ENCODE results near the gene ZNF737. TPM values are rescaled to one million over a fixed set of nuclear protein-coding genes. Genes with fewer than 3 reads are reported as not detected.

Gene ZNF737
- total and polyA plus RNA-seq, 2 of the 13 experiments (the other 11 are each of a cell fraction or from before 2014, with no cell fraction given) = 2.0 to 5.0 TPM

DNA sequence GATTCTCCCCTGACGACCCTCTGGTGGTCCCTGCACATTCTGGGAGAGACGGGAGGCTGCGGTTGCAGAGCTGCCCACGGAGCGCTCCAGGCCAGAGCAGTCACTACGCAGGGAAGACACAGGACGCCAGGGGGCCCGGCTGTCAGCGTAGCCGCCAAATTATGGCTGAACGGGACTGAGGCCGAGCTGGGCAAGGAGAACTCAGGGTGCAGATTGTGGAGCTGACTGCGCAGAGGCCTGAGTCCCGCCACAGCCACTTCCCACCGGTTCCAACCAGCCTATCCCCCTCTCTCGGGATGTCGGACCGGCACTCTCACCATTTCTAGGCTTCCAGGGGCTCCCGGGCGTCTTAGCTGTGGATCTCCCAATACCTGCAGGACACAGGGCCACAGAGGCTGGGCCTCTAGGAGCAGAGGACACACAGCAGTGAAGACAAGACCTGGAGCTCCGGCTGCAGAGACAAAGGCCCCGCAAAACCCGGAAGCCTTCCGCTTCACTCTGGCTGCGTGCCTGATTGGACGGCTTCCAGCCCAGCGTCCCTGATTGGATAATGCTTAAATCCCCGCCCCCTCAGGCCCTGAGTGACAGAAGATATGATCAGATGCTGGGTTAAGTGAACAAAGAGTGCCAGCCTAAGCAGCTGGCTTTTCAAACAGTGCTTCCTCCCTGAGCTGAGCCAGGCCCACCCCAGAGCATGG is at the start of gene ZNF737 (continued):
- peak; percentile 36; the same call in 1 of the 2 replicates for TF ChIP-seq ARID3A (IDR thresholded peaks at IDR 0.05; ENCODE audit: low read depth, low read length)
- TF ChIP-seq ZNF598 (CRISPR knock-in tag; IDR thresholded peaks at IDR 0.05; ENCODE audit: borderline replicate concordance) = no peak; the same call in 1 of the 2 replicates
- TF ChIP-seq ZNF281 (CRISPR knock-in tag; IDR thresholded peaks at IDR 0.05; ENCODE audit: borderline replicate concordance) = peak; percentile 14; the same call in 1 of the 2 replicates
- TF ChIP-seq ZSCAN21 (CRISPR knock-in tag; IDR thresholded peaks at IDR 0.05; ENCODE audit: borderline replicate concordance) = no peak
- TF ChIP-seq SIN3B (IDR thresholded peaks at IDR 0.05; ENCODE audit: low read length) = no peak
- no peak for TF ChIP-seq ZNF431 (CRISPR knock-in tag; IDR thresholded peaks at IDR 0.05; ENCODE audit: borderline replicate concordance, low read depth)
- no peak for TF ChIP-seq HDAC6 (IDR thresholded peaks at IDR 0.05; ENCODE audit: low read depth, low read length)
- TF ChIP-seq, protein P1, sequence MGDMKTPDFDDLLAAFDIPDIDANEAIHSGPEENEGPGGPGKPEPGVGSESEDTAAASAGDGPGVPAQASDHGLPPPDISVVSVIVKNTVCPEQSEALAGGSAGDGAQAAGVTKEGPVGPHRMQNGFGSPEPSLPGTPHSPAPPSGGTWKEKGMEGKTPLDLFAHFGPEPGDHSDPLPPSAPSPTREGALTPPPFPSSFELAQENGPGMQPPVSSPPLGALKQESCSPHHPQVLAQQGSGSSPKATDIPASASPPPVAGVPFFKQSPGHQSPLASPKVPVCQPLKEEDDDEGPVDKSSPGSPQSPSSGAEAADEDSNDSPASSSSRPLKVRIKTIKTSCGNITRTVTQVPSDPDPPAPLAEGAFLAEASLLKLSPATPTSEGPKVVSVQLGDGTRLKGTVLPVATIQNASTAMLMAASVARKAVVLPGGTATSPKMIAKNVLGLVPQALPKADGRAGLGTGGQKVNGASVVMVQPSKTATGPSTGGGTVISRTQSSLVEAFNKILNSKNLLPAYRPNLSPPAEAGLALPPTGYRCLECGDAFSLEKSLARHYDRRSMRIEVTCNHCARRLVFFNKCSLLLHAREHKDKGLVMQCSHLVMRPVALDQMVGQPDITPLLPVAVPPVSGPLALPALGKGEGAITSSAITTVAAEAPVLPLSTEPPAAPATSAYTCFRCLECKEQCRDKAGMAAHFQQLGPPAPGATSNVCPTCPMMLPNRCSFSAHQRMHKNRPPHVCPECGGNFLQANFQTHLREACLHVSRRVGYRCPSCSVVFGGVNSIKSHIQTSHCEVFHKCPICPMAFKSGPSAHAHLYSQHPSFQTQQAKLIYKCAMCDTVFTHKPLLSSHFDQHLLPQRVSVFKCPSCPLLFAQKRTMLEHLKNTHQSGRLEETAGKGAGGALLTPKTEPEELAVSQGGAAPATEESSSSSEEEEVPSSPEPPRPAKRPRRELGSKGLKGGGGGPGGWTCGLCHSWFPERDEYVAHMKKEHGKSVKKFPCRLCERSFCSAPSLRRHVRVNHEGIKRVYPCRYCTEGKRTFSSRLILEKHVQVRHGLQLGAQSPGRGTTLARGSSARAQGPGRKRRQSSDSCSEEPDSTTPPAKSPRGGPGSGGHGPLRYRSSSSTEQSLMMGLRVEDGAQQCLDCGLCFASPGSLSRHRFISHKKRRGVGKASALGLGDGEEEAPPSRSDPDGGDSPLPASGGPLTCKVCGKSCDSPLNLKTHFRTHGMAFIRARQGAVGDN (CRISPR knock-in tag; IDR thresholded peaks at IDR 0.05) = peak; percentile 71
- TF ChIP-seq, protein P2, sequence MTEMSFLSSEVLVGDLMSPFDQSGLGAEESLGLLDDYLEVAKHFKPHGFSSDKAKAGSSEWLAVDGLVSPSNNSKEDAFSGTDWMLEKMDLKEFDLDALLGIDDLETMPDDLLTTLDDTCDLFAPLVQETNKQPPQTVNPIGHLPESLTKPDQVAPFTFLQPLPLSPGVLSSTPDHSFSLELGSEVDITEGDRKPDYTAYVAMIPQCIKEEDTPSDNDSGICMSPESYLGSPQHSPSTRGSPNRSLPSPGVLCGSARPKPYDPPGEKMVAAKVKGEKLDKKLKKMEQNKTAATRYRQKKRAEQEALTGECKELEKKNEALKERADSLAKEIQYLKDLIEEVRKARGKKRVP (CRISPR knock-in tag; IDR thresholded peaks at IDR 0.05) = no peak
- TF ChIP-seq ZNF607 (CRISPR knock-in tag; IDR thresholded peaks at IDR 0.05; ENCODE audit: borderline replicate concordance) = 0 out of 2 replicates have a peak, but pooled peaks have one; percentile 65
- TF ChIP-seq MTF2 (CRISPR knock-in tag; IDR thresholded peaks at IDR 0.05; ENCODE audit: borderline replicate concordance) = no peak
- peak; percentile 69 for TF ChIP-seq SRSF1 (optimal IDR thresholded peaks at IDR 0.05; ENCODE audit: low read depth, low read length)
- TF ChIP-seq HIVEP1 (CRISPR knock-in tag; IDR thresholded peaks at IDR 0.05) = peak; percentile 26; the same call in 1 of the 2 replicates
- TF ChIP-seq SMAD1 (CRISPR knock-in tag; IDR thresholded peaks at IDR 0.05; ENCODE audit: borderline replicate concordance, low read depth) = peak; percentile 49; the same call in 1 of the 2 replicates
- TF ChIP-seq E2F1 (CRISPR knock-in tag; IDR thresholded peaks at IDR 0.05) = 0 out of 2 replicates have a peak, but pooled peaks have one; percentile 11

Data from HepG2 (cell line).